ENCODE data around the gene TMBIM6. TPM values are rescaled to one million over a fixed set of nuclear protein-coding genes. Genes with fewer than 3 reads are reported as not detected.

Gene TMBIM6
- total RNA-seq, 2 donors from 2014 or later, result 232 to 244 TPM

- Histone ChIP-seq H3K4me1 (ENCODE audit: control insufficient read depth in 1 of 2, low read depth in 2 of 2) (peaks cover 16 to 20% of the 10 kb centered on the region in 2 donors), H3K9me3 (no peaks in the 10 kb centered on the region), H3K4me3 (no peak overlapping the region), H3K27ac (no peak overlapping the region), H3K27me3 (replicated peaks; ENCODE audit: insufficient read depth) (no peaks in the 10 kb centered on the region), H3K36me3 (peaks cover 13% of the 10 kb centered on the region)
- DNase-seq (ENCODE audit: low spot score), result no peak
- ATAC-seq (ENCODE audit: insufficient number of reproducible peaks, low FRiP score, low read depth), result no peak
- TF ChIP-seq CTCF (IDR thresholded peaks at IDR 0.05), result no peak
Measured at GRCh38 chr12:49787672-49788071, 46.3 kb downstream of the TMBIM6 start.

GRCh38 chr12:49789992-49790391, 48.6 kb downstream of the TMBIM6 start:
- H3K36me3 ChIP-seq, result peaks cover 13% of the 10 kb centered on the region
- no peak for DNase-seq (ENCODE audit: low spot score)

GRCh38 chr12:49790741-49791555, 49.6 kb downstream of the TMBIM6 start:
- DNase-seq (ENCODE audit: low spot score) (no peak), ATAC-seq (ENCODE audit: insufficient number of reproducible peaks, low FRiP score, low read depth) (no peak)
- no peak for TF ChIP-seq CTCF (IDR thresholded peaks at IDR 0.05)
- no peaks in the 10 kb centered on the region for H3K27me3 ChIP-seq (replicated peaks; ENCODE audit: insufficient read depth)
- H3K27ac ChIP-seq, result no peak overlapping the region
- H3K4me1 ChIP-seq (ENCODE audit: control insufficient read depth in 1 of 2, low read depth in 2 of 2), result no peaks in the 10 kb centered on the region
- H3K36me3 ChIP-seq, result peaks cover 14% of the 10 kb centered on the region
- no peaks in the 10 kb centered on the region for H3K9me3 ChIP-seq
- no peak overlapping the region for H3K4me3 ChIP-seq

More at GRCh38 chr12:49789992-49790391, 48.6 kb downstream of the TMBIM6 start:
- H3K9me3 ChIP-seq, result no peaks in the 10 kb centered on the region
- no peak overlapping the region for H3K4me3 ChIP-seq
- no peaks in the 10 kb centered on the region for H3K27me3 ChIP-seq (replicated peaks; ENCODE audit: insufficient read depth)
- peaks cover 0 to 2% of the 10 kb centered on the region in 2 donors for H3K4me1 ChIP-seq (ENCODE audit: control insufficient read depth in 1 of 2, low read depth in 2 of 2)
- no peak for ATAC-seq (ENCODE audit: insufficient number of reproducible peaks, low FRiP score, low read depth)
- H3K27ac ChIP-seq, result no peak overlapping the region
- no peak for TF ChIP-seq CTCF (IDR thresholded peaks at IDR 0.05)

- no peak overlapping the region for H3K4me3 ChIP-seq
- no peak overlapping the region for H3K27ac ChIP-seq
- H3K9me3 ChIP-seq, result no peaks in the 10 kb centered on the region
- peaks cover 22% of the 10 kb centered on the region for H3K36me3 ChIP-seq
- DNase-seq (ENCODE audit: low spot score) (no peak), ATAC-seq (ENCODE audit: insufficient number of reproducible peaks, low FRiP score, low read depth) (no peak)
- no peak for TF ChIP-seq CTCF (IDR thresholded peaks at IDR 0.05)
- no peaks in the 10 kb centered on the region for H3K27me3 ChIP-seq (replicated peaks; ENCODE audit: insufficient read depth)
- no peaks in the 10 kb centered on the region for H3K4me1 ChIP-seq (ENCODE audit: control insufficient read depth in 1 of 2, low read depth in 2 of 2)
Measured at GRCh38 chr12:49791700-49792099, 50.3 kb downstream of the TMBIM6 start.

- no peaks in the 10 kb centered on the region for H3K4me1 ChIP-seq (ENCODE audit: control insufficient read depth in 1 of 2, low read depth in 2 of 2)
- H3K36me3 ChIP-seq, result peaks cover 28% of the 10 kb centered on the region
- no peaks in the 10 kb centered on the region for H3K27me3 ChIP-seq (replicated peaks; ENCODE audit: insufficient read depth)
- no peak overlapping the region for H3K27ac ChIP-seq
- ATAC-seq (ENCODE audit: insufficient number of reproducible peaks, low FRiP score, low read depth) (no peak), DNase-seq (ENCODE audit: low spot score) (no peak)
- no peak for TF ChIP-seq CTCF (IDR thresholded peaks at IDR 0.05)
- no peak overlapping the region for H3K4me3 ChIP-seq
- no peaks in the 10 kb centered on the region for H3K9me3 ChIP-seq
Measured at GRCh38 chr12:49792181-49792970, 51.0 kb downstream of the TMBIM6 start.

Data from thoracic aorta (tissue), 2 donors.